ENCODE data around the gene BMPER.

BMPER gene

GRCh38 chr7:34145603-34146002 is 240.3 kb downstream of the BMPER start:
- Histone ChIP-seq H3K4me1 (ENCODE audit: control insufficient read depth, insufficient read depth, low read length) (no peaks in the 10 kb centered on the region), H3K36me3 (ENCODE audit: control insufficient read depth in 2 of 2, insufficient read depth in 1 of 2, low read length in 2 of 2) (no peaks in the 10 kb centered on the region), H3K9me3 (ENCODE audit: control insufficient read depth, insufficient read depth, low read depth, low read length) (no peaks in the 10 kb centered on the region), H3K4me3 (ENCODE audit: low read depth, low read length) (no peak overlapping the region), H3K27ac (ENCODE audit: extremely low read depth, low read depth, low read length) (no peak overlapping the region)
- ChIA-PET POLR2A (no interaction called here), CTCF (interaction anchor here (0.6 to 1.4 kb wide), 3 partner anchors 11 to 58 kb away, joined by 3 to 5 read pairs (median 3); no protein-coding TSS in a partner anchor)
- TF ChIP-seq TSHZ1 (tag by site-specific recombination; IDR thresholded peaks at IDR 0.05; ENCODE audit: borderline replicate concordance) = no peak
- TF ChIP-seq ZNF624 (tag by site-specific recombination; IDR thresholded peaks at IDR 0.05) = no peak
- TF ChIP-seq ZBTB1 (tag by site-specific recombination; IDR thresholded peaks at IDR 0.05) = no peak
- TF ChIP-seq IKZF3 (tag by site-specific recombination; IDR thresholded peaks at IDR 0.05) = no peak
- no peak for TF ChIP-seq ZNF19 (tag by site-specific recombination; IDR thresholded peaks at IDR 0.05; ENCODE audit: low read depth)
- no peak for TF ChIP-seq ZNF10 (tag by site-specific recombination; IDR thresholded peaks at IDR 0.05)
- TF ChIP-seq KLF1 (tag by site-specific recombination; IDR thresholded peaks at IDR 0.05) = no peak
- no peak for TF ChIP-seq ZNF830 (tag by site-specific recombination; IDR thresholded peaks at IDR 0.05; ENCODE audit: low read depth)
- TF ChIP-seq PRDM10 (tag by site-specific recombination; IDR thresholded peaks at IDR 0.05) = no peak
- TF ChIP-seq GLI4 (tag by site-specific recombination; IDR thresholded peaks at IDR 0.05) = no peak
- TF ChIP-seq ZNF600 (tag by site-specific recombination; IDR thresholded peaks at IDR 0.05) = no peak
- no peak for TF ChIP-seq KLF9 (tag by site-specific recombination; IDR thresholded peaks at IDR 0.05; ENCODE audit: low read depth)
- no peak for TF ChIP-seq ZSCAN30 (tag by site-specific recombination; IDR thresholded peaks at IDR 0.05)
- no peak for TF ChIP-seq SP7 (tag by site-specific recombination; IDR thresholded peaks at IDR 0.05)
- TF ChIP-seq ZNF776 (tag by site-specific recombination; IDR thresholded peaks at IDR 0.05; ENCODE audit: borderline replicate concordance) = no peak
- no peak for TF ChIP-seq ZNF785 (tag by site-specific recombination; IDR thresholded peaks at IDR 0.05)
- TF ChIP-seq INSM2 (tag by site-specific recombination; IDR thresholded peaks at IDR 0.05) = no peak
- no peak for TF ChIP-seq ZNF23 (tag by site-specific recombination; IDR thresholded peaks at IDR 0.05; ENCODE audit: borderline replicate concordance)
